Stimulated activated naive CD4-positive, alpha-beta T cell treated with Interleukin-2 at 50 U/mL for 16 hours (primary cell): ENCODE measurements around the gene RIMS4.

Experiments used
- DNase-seq: peaks from one replicate; lab custom pipeline; 2025; lab: John Stamatoyannopoulos, UW

The RIMS4 gene

GRCh38 chr20:44719841-44720240, 90.5 kb downstream of the RIMS4 start:
- DNase-seq: no peak

GRCh38 chr20:44717986-44718385, 92.4 kb downstream of the RIMS4 start:
- no peak for DNase-seq

GRCh38 chr20:44716309-44717106, 93.8 kb downstream of the RIMS4 start:
- DNase-seq: no peak

- no peak for DNase-seq
Observed at GRCh38 chr20:44715499-44716308, 94.6 kb downstream of the RIMS4 start.

GRCh38 chr20:44714701-44715498, 95.4 kb downstream of the RIMS4 start, which contains the start of gene CCN5:
TSS of gene CCN5 (plus strand) at chr20:44715369. CDS start at chr20:44715391, 22 bp downstream.
- no peak for DNase-seq

GRCh38 chr20:44714102-44714700, 96.1 kb downstream of the RIMS4 start:
- DNase-seq: no peak

GRCh38 chr20:44711237-44711636, 99.1 kb downstream of the RIMS4 start:
- DNase-seq: no peak

GRCh38 chr20:44709797-44710196, 100.5 kb downstream of the RIMS4 start:
- no peak for DNase-seq

GRCh38 chr20:44709380-44709779, 101.0 kb downstream of the RIMS4 start:
- no peak for DNase-seq

- no peak for DNase-seq
Observed at GRCh38 chr20:44707018-44707579, 103.2 kb downstream of the RIMS4 start.

GRCh38 chr20:44706301-44707017, 103.9 kb downstream of the RIMS4 start:
- no peak for DNase-seq

GRCh38 chr20:44705364-44706094, 104.8 kb downstream of the RIMS4 start:
- no peak for DNase-seq

GRCh38 chr20:44704551-44704971, 105.8 kb downstream of the RIMS4 start:
- DNase-seq: no peak

GRCh38 chr20:44703956-44704488, 106.3 kb downstream of the RIMS4 start:
- no peak for DNase-seq

GRCh38 chr20:44703183-44703925, 107.0 kb downstream of the RIMS4 start:
- DNase-seq: no peak

- no peak for DNase-seq
Observed at GRCh38 chr20:44702776-44703175, 107.6 kb downstream of the RIMS4 start.

- no peak for DNase-seq
Observed at GRCh38 chr20:44701858-44702256, 108.5 kb downstream of the RIMS4 start.
